Endothelial cell of umbilical vein (primary cell): Measurements from ENCODE around the gene VDR. TPM values are rescaled to one million over a fixed set of nuclear protein-coding genes. Genes with fewer than 3 reads are reported as not detected.

Source experiments
- BruUV-seq: library from RNA; stranded (reverse); fragments of 400-500 nt; replicated peaks from 2 replicates; lab custom pipeline; 2021; lab: Mats Ljungman, UMichigan
- CTCF ChIA-PET: fragments of 300-600, 350-600 bp; sonication (Branson Sonifier 250); formaldehyde crosslinking; loops from one replicate; lab custom pipeline; 2021; ENCODE audit warnings: antibody characterized with exemption, inconsistent platforms; lab: Charles Lee
- POLR2A ChIA-PET: fragments of 300-600, 350-600 bp; sonication (Branson Sonifier 250); formaldehyde crosslinking; loops from one replicate; lab custom pipeline; 2021; ENCODE audit warnings: antibody characterized with exemption, inconsistent platforms; lab: Charles Lee
- DNase-seq: peaks from one replicate; pipeline ENCODE4 v3.0.0-alpha.2; 2011; ENCODE audit warnings: low read depth, low spot score
- FAIRE-seq: peaks from 2 replicates; lab custom pipeline; 2011; peaks lifted over from hg19 to GRCh38; lab: Jason Lieb, UNC
- H2AFZ ChIP-seq: 2 replicates; pipeline ENCODE4 v1.6.0; 2012; ENCODE audit warnings: low read depth, low read length, control low read depth, inconsistent platforms
- H3K27ac ChIP-seq: 2 replicates; pipeline ENCODE4 v1.5.1; 2011; ENCODE audit warnings: low read depth, mild to moderate bottlenecking, control low read depth, low read length, moderate library complexity; ENCODE audit not compliant: insufficient read depth
- H3K27me3 ChIP-seq, 2 experiments: 2 replicates each; pipeline versions ENCODE4 v1.6.0 to v1.6.1; 2011; ENCODE audit warnings: low read length in 2 of 2, mixed read lengths in 1 of 2; ENCODE audit not compliant: control insufficient read depth in 2 of 2, insufficient read depth in 2 of 2
- H3K36me3 ChIP-seq, 2 experiments: 2 replicates in 1 of 2; 3 replicates in 1 of 2; pipeline ENCODE4 v1.5.1; 2011; ENCODE audit warnings: low read length in 2 of 2, mild to moderate bottlenecking in 1 of 2, moderate library complexity in 1 of 2; ENCODE audit not compliant: control insufficient read depth in 2 of 2, insufficient read depth in 2 of 2; ENCODE audit errors: extremely low read depth in 1 of 2
- H3K4me1 ChIP-seq: 3 replicates; pipeline ENCODE4 v1.5.1; 2011; ENCODE audit warnings: mild to moderate bottlenecking, low read length; ENCODE audit not compliant: control insufficient read depth, insufficient read depth; ENCODE audit errors: extremely low read depth
- H3K4me2 ChIP-seq: 2 replicates; pipeline ENCODE4 v1.6.1; 2011; ENCODE audit warnings: low read length, control low read depth, mixed read lengths; ENCODE audit not compliant: insufficient read depth
- H3K4me3 ChIP-seq, 3 experiments: fragments of 200-600 bp in 1 of 3; sonication (generic), shearing (Covaris generic) in 1 of 3; replicated peaks in 1 of 3; 2 replicates each; pipeline ENCODE4 v1.5.1; 2011 to 2016; ENCODE audit warnings: control low read depth in 3 of 3, low read length in 3 of 3, mild to moderate bottlenecking in 2 of 3, inconsistent platforms in 1 of 3, low read depth in 1 of 3, moderate library complexity in 1 of 3; ENCODE audit not compliant: insufficient read depth in 1 of 3
- H3K79me2 ChIP-seq: 2 replicates; pipeline ENCODE4 v1.6.0; 2012; ENCODE audit warnings: low read length, inconsistent platforms; ENCODE audit not compliant: control insufficient read depth, insufficient read depth
- H3K9ac ChIP-seq: replicated peaks from 2 replicates; pipeline ENCODE3; 2011; ENCODE audit warnings: low read length, control low read depth; ENCODE audit not compliant: insufficient read depth; ENCODE audit errors: extremely low read depth
- H3K9me1 ChIP-seq: replicated peaks from 3 replicates; pipeline ENCODE4 v1.6.0; 2011; ENCODE audit warnings: mild to moderate bottlenecking, low read length; ENCODE audit not compliant: control insufficient read depth, insufficient read depth; ENCODE audit errors: extremely low read depth
- H3K9me3 ChIP-seq: replicated peaks from 2 replicates; pipeline ENCODE4 v1.5.1; 2012; ENCODE audit warnings: low read length, inconsistent platforms; ENCODE audit not compliant: control insufficient read depth, insufficient read depth
- H4K20me1 ChIP-seq: replicated peaks from 2 replicates; pipeline ENCODE3; 2011; ENCODE audit warnings: mild to moderate bottlenecking, low read length; ENCODE audit not compliant: control insufficient read depth, insufficient read depth; ENCODE audit errors: extremely low read depth
- EZH2 ChIP-seq: IDR thresholded peaks from 2 replicates; pipeline ENCODE4 v1.6.1; 2012; ENCODE audit warnings: borderline replicate concordance, low read depth, mild to moderate bottlenecking, moderate library complexity, low read length, inconsistent platforms; ENCODE audit not compliant: severe bottlenecking
- FOS ChIP-seq: IDR thresholded peaks from 2 replicates; pipeline ENCODE4 v1.6.1; 2011; ENCODE audit warnings: mild to moderate bottlenecking, low read length, moderate library complexity, borderline replicate concordance; ENCODE audit not compliant: insufficient read depth
- GATA2 ChIP-seq: IDR thresholded peaks from 2 replicates; pipeline ENCODE4 v1.7.0; 2011; ENCODE audit warnings: low read depth, mild to moderate bottlenecking, moderate library complexity, mixed read lengths, low read length; ENCODE audit not compliant: insufficient read length, insufficient read depth
- JUN ChIP-seq: IDR thresholded peaks from 2 replicates; pipeline ENCODE4 v1.6.1; 2011; ENCODE audit warnings: borderline replicate concordance, low read depth; ENCODE audit not compliant: insufficient read length, insufficient read depth
- MYC ChIP-seq: IDR thresholded peaks from one replicate; pipeline ENCODE4 v1.6.1; 2011; ENCODE audit warnings: mild to moderate bottlenecking, low read depth, low read length
- POLR2A ChIP-seq: IDR thresholded peaks from 2 replicates; pipeline ENCODE4 v1.6.1; 2012; ENCODE audit warnings: low read depth, mild to moderate bottlenecking, control low read depth, low read length
- POLR2AphosphoS5 ChIP-seq: IDR thresholded peaks from 2 replicates; pipeline ENCODE4 v1.6.1; 2012; ENCODE audit warnings: low read depth, mild to moderate bottlenecking, control low read depth, low read length, moderate library complexity; ENCODE audit not compliant: insufficient read depth
- dilution Hi-C: fragments of 300-500 bp; cut with MboI; formaldehyde crosslinking; loops from one replicate; pipeline ENCODE4 v1.15.0; 2019; ENCODE audit warnings: low sequenced_read_pairs; ENCODE audit not compliant: extremely low pct_ligation_motif_present
- intact Hi-C: fragments of 100-400 bp; cut with micrococcal nuclease; formaldehyde crosslinking; loops from one replicate; pipeline ENCODE4 v1.10.0; 2022
- polyA plus RNA-seq, 4 experiments: library from polyadenylated mRNA; depleted of rRNA in 3 of 4; stranded (reverse) in 3 of 4; unstranded in 1 of 4; fragments of >200 nt; gene quantifications; 2 replicates each; pipeline versions ENCODE4 v1.2.1 to v1.2.3, GENCODE V29; 2011 to 2012; ENCODE audit warnings: missing spikeins in 1 of 4
- total RNA-seq: library from RNA; stranded (reverse); gene quantifications from 2 replicates; pipeline ENCODE4 v1.2.3, GENCODE V29; 2021
- TF ChIP-seq, protein P1 (sequence below), 2 donors: IDR thresholded peaks; 1 replicate in 1 of 2; 2 replicates in 1 of 2; pipeline ENCODE4 v1.5.1; 2011; ENCODE audit warnings: low read length in 2 of 2, mild to moderate bottlenecking in 2 of 2, moderate library complexity in 2 of 2, control low read depth in 1 of 2, inconsistent platforms in 1 of 2, low read depth in 1 of 2; ENCODE audit not compliant: insufficient read depth in 1 of 2; ENCODE audit errors: extremely low read depth in 1 of 2
- TF ChIP-seq, protein P2 (sequence below): IDR thresholded peaks from 2 replicates; pipeline ENCODE4 v1.6.1; 2011; ENCODE audit not compliant: insufficient read depth, insufficient read length

Gene VDR
- total and polyA plus RNA-seq, 2 donors (not counting 3 experiments of a cell fraction or from before 2014, with no cell fraction given) = 0.73 to 0.91 TPM

DNA sequence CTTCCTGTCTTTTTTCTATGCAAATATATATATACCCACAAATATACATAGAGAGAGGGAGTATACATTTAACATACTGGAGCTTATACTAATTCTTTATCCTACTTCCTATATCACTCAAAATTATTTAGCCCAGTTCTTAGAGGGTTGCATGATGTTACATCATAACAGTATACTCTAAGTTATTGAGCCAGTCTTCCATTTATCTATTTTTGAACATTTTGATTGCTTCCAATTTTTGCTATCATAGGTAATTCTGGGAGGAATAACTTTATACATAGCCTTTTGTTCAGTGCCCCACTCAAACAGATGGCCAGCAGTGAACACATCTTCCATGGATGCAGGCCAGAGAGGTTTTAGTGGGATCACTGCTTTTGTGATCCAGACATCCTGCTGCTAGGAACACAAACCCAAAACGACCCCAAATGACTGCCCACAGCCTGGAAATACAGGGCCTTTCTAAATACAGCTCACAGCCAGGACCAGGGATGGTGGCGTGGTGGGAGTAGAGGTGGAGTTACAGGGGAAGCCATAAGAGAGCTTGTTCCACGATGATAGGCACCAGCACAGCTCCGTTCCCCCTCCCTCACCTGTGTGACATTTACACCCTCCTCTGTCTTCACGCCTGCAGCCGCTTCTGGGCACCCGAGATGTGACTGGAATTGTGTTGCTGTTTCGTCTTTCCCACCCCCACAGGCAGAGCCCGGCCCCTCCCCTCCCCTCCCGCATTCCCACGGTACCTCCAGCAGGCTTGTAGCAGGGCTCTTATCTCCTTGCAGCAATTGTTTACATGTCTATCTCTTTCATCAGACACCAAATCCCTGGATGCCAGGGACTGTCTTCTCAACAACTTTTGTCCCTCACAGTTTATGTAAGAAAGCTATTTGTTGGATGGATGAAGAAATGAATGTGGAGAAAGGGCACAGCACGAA is 54.4 kb downstream of the VDR start:
- H3K9me1 ChIP-seq = no peaks in the 10 kb centered on the region
- no peak overlapping the region for H3K4me3 ChIP-seq
- no TSS peak for BruUV-seq
- TF ChIP-seq JUN = no peak
- TF ChIP-seq, protein P1, sequence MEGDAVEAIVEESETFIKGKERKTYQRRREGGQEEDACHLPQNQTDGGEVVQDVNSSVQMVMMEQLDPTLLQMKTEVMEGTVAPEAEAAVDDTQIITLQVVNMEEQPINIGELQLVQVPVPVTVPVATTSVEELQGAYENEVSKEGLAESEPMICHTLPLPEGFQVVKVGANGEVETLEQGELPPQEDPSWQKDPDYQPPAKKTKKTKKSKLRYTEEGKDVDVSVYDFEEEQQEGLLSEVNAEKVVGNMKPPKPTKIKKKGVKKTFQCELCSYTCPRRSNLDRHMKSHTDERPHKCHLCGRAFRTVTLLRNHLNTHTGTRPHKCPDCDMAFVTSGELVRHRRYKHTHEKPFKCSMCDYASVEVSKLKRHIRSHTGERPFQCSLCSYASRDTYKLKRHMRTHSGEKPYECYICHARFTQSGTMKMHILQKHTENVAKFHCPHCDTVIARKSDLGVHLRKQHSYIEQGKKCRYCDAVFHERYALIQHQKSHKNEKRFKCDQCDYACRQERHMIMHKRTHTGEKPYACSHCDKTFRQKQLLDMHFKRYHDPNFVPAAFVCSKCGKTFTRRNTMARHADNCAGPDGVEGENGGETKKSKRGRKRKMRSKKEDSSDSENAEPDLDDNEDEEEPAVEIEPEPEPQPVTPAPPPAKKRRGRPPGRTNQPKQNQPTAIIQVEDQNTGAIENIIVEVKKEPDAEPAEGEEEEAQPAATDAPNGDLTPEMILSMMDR (IDR thresholded peaks at IDR 0.05; ENCODE audit: extremely low read depth in 1 of 2, insufficient read depth in 1 of 2, low read depth in 1 of 2, low read length in 2 of 2) = no peak
- no peak for TF ChIP-seq FOS
- TF ChIP-seq POLR2AphosphoS5 = no peak
- no peak for TF ChIP-seq EZH2
- TF ChIP-seq POLR2A = no peak
- TF ChIP-seq GATA2 = no peak
- TF ChIP-seq MYC = no peak
- TF ChIP-seq, protein P2, sequence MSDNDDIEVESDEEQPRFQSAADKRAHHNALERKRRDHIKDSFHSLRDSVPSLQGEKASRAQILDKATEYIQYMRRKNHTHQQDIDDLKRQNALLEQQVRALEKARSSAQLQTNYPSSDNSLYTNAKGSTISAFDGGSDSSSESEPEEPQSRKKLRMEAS = no peak
- no peaks in the 10 kb centered on the region for H3K9me3 ChIP-seq
- DNase-seq = no peak
- no peak overlapping the region for H3K27ac ChIP-seq
- intact Hi-C loops (no loop called here), dilution Hi-C loops (no loop called here)
- no peaks in the 10 kb centered on the region for H4K20me1 ChIP-seq
- no peak overlapping the region for H2AFZ ChIP-seq
- H3K27me3 ChIP-seq = no peaks in the 10 kb centered on the region
- no peak overlapping the region for H3K4me2 ChIP-seq
- H3K9ac ChIP-seq = no peak overlapping the region
- peaks cover 7% of the 10 kb centered on the region for H3K4me1 ChIP-seq
- CTCF ChIA-PET = interaction anchor here (1.7 to 2.1 kb wide), 2 partner anchors 12 to 99 kb away, joined by 6 to 10 read pairs; no protein-coding TSS in a partner anchor
- POLR2A ChIA-PET = no interaction called here
- H3K79me2 ChIP-seq = no peaks in the 10 kb centered on the region
- peak; percentile 50 for FAIRE-seq
- H3K36me3 ChIP-seq = no peaks in the 10 kb centered on the region
